ENCODE data around the gene PKN2. TPM values are rescaled to one million over a fixed set of nuclear protein-coding genes. Genes with fewer than 3 reads are reported as not detected.

The PKN2 gene
- total and polyA plus RNA-seq, 2 of the 4 experiments (the other 2 are of a cell fraction): 12.7 to 22.2 TPM

GRCh38 chr1:88780485-88780884, 96.4 kb downstream of the PKN2 start:
- no peak overlapping the region for H3K9ac ChIP-seq (ENCODE audit: low read depth, low read length)
- no peak overlapping the region for H3K27ac ChIP-seq (ENCODE audit: insufficient read depth, low read length)
- no peak overlapping the region for H2BK20ac ChIP-seq (ENCODE audit: low read depth, low read length)
- DNase-seq (no peak), ATAC-seq (ENCODE audit: low read depth) (no peak)
- intact Hi-C loops (cut with micrococcal nuclease): no loop called here
- no peak overlapping the region for H2AK9ac ChIP-seq (replicated peaks; ENCODE audit: low read depth, low read length, poor library complexity)
- no peak overlapping the region for H3K56ac ChIP-seq (ENCODE audit: extremely low read depth, insufficient read depth, low read length)
- H2AFZ ChIP-seq (replicated peaks; ENCODE audit: low read length, poor library complexity): no peak overlapping the region
- H2BK5ac ChIP-seq (ENCODE audit: low read depth, low read length, poor library complexity, severe bottlenecking): no peak overlapping the region
- in situ Hi-C loops (cut with MboI; ENCODE audit: low sequenced_read_pairs): no loop called here
- no peaks in the 10 kb centered on the region for H4K20me1 ChIP-seq (ENCODE audit: insufficient read depth, low read length)
- no peaks in the 10 kb centered on the region for H3K4me1 ChIP-seq (ENCODE audit: control insufficient read depth, insufficient read depth, low read length)
- no peak overlapping the region for H3K18ac ChIP-seq (ENCODE audit: low read depth, low read length)
- no peak for TF ChIP-seq CTCF (conservative IDR thresholded peaks at IDR 0.05; ENCODE audit: low read depth, low read length)
- no peak for TF ChIP-seq BHLHE40 (IDR thresholded peaks at IDR 0.05; ENCODE audit: low read depth, low read length)
- TF ChIP-seq MAFK (IDR thresholded peaks at IDR 0.05; ENCODE audit: low read depth, low read length): no peak
- no peak for TF ChIP-seq POLR2A (IDR thresholded peaks at IDR 0.05; ENCODE audit: low read depth, low read length)
- TF ChIP-seq FOS (IDR thresholded peaks at IDR 0.05; ENCODE audit: low read depth, low read length): no peak
- no peak for TF ChIP-seq RFX5 (IDR thresholded peaks at IDR 0.05; ENCODE audit: low read depth, low read length)
- no peak for TF ChIP-seq ELK1 (IDR thresholded peaks at IDR 0.05; ENCODE audit: borderline replicate concordance, low read depth, low read length)
- TF ChIP-seq USF2 (IDR thresholded peaks at IDR 0.05; ENCODE audit: low read depth, low read length): no peak
- no peak for TF ChIP-seq RCOR1 (IDR thresholded peaks at IDR 0.05; ENCODE audit: insufficient replicate concordance, low read length)
- BruUV-seq (replicated peaks): no TSS peak
- H3K4me2 ChIP-seq (ENCODE audit: low read depth, low read length): no peak overlapping the region
- H3K4me3 ChIP-seq (ENCODE audit: insufficient read depth, low read depth, low read length): no peak overlapping the region
- CTCF ChIA-PET: no interaction called here
- no peaks in the 10 kb centered on the region for H3K27me3 ChIP-seq (ENCODE audit: control insufficient read depth, insufficient read depth, low read length)
- H4K91ac ChIP-seq (ENCODE audit: insufficient read depth, low read depth, low read length): no peak overlapping the region
- H3K4ac ChIP-seq (ENCODE audit: low read depth, low read length): no peak overlapping the region
- dilution Hi-C loops (cut with HindIII; ENCODE audit: low sequenced_read_pairs, unreplicated experiment): no loop called here
- no peaks in the 10 kb centered on the region for H3K9me3 ChIP-seq (ENCODE audit: control insufficient read depth, insufficient read depth, low read length)
- H3K79me1 ChIP-seq (ENCODE audit: low read depth in 1 of 2, low read length in 2 of 2): peaks cover 3 to 5% of the 10 kb centered on the region in 2 experiments; a peak in 2 of 4 replicates
- no peak overlapping the region for H4K5ac ChIP-seq (ENCODE audit: low read depth, low read length)
- H3K36me3 ChIP-seq (ENCODE audit: control insufficient read depth, insufficient read depth, low read length): peaks cover 14% of the 10 kb centered on the region
- H3K14ac ChIP-seq (replicated peaks; ENCODE audit: low read depth, low read length): no peak overlapping the region
- no peaks in the 10 kb centered on the region for H3K9me1 ChIP-seq (ENCODE audit: insufficient read depth, low read length)
- H2BK15ac ChIP-seq (ENCODE audit: low read depth, low read length): no peak overlapping the region
- no peak overlapping the region for H3K23ac ChIP-seq (ENCODE audit: low read depth, low read length)
- no peak overlapping the region for H2AK5ac ChIP-seq (ENCODE audit: low read depth, low read length)
- no peak overlapping the region for H4K8ac ChIP-seq (ENCODE audit: low read depth in 2 of 2, low read length in 2 of 2)
- POLR2A ChIA-PET (ENCODE audit: unreplicated experiment): no interaction called here
- H2BK120ac ChIP-seq (ENCODE audit: low read depth, low read length): no peak overlapping the region
